Common myeloid progenitor, CD34-positive (primary cell): ENCODE data around the gene MCF2L.

Experiments used
- CTCF ChIA-PET: fragments of 350-600 bp; sonication (Branson Sonifier 250); formaldehyde crosslinking; loops from one replicate; lab custom pipeline; 2021; ENCODE audit warnings: antibody characterized with exemption; lab: Charles Lee
- POLR2A ChIA-PET: fragments of 350-600 bp; sonication (Branson Sonifier 250); formaldehyde crosslinking; loops from one replicate; lab custom pipeline; 2021; ENCODE audit warnings: antibody characterized with exemption; lab: Charles Lee
- DNase-seq, 3 donors: peaks; one replicate each; pipeline versions ENCODE4 v3.0.0 to v3.0.0-alpha.2; 2013
- H3K27ac ChIP-seq, 2 experiments: 1 replicate in 1 of 2; 2 replicates in 1 of 2; pipeline ENCODE4 v1.7.0; 2013; ENCODE audit warnings: inconsistent platforms in 2 of 2, low read length in 2 of 2, mild to moderate bottlenecking in 2 of 2, low read depth in 1 of 2, moderate library complexity in 1 of 2; ENCODE audit not compliant: severe bottlenecking in 2 of 2, insufficient read depth in 1 of 2, poor library complexity in 1 of 2
- H3K27me3 ChIP-seq, 5 experiments: replicated peaks in 2 of 5; 1 replicate in 3 of 5; 2 replicates in 2 of 5; pipeline versions ENCODE4 v1.6.1 to v1.7.0; 2013; ENCODE audit warnings: low read length in 4 of 5, mild to moderate bottlenecking in 2 of 5, moderate library complexity in 2 of 5, inconsistent platforms in 1 of 5; ENCODE audit not compliant: insufficient read depth in 5 of 5, control insufficient read depth in 4 of 5
- H3K36me3 ChIP-seq, 4 experiments: 1 replicate in 2 of 4; 2 replicates in 2 of 4; pipeline versions ENCODE4 v1.6.1 to v1.7.0; 2013; ENCODE audit warnings: low read length in 3 of 4, control low read depth in 1 of 4, mild to moderate bottlenecking in 1 of 4; ENCODE audit not compliant: control insufficient read depth in 4 of 4, insufficient read depth in 4 of 4
- H3K4me1 ChIP-seq, 4 experiments: 1 replicate in 3 of 4; 2 replicates in 1 of 4; pipeline versions ENCODE4 v1.6.1 to v1.7.1; 2013; ENCODE audit warnings: low read length in 3 of 4, mild to moderate bottlenecking in 3 of 4, control low read depth in 1 of 4, inconsistent platforms in 1 of 4, moderate library complexity in 1 of 4; ENCODE audit not compliant: control insufficient read depth in 4 of 4, insufficient read depth in 4 of 4; ENCODE audit errors: control extremely low read depth in 1 of 4
- H3K4me3 ChIP-seq, 7 experiments: 1 replicate in 4 of 7; 2 replicates in 3 of 7; pipeline versions ENCODE4 v1.5.1 to v1.7.0; 2013; ENCODE audit warnings: mild to moderate bottlenecking in 7 of 7, low read length in 6 of 7, moderate library complexity in 6 of 7, inconsistent platforms in 2 of 7, low read depth in 2 of 7, control low read depth in 1 of 7; ENCODE audit not compliant: insufficient read depth in 4 of 7, control insufficient read depth in 1 of 7; ENCODE audit errors: extremely low read depth in 1 of 7
- H3K9me3 ChIP-seq, 5 experiments: 1 replicate in 4 of 5; 2 replicates in 1 of 5; pipeline versions ENCODE4 v1.6.1 to v1.7.1; 2013; ENCODE audit warnings: low read length in 4 of 5, mild to moderate bottlenecking in 2 of 5, inconsistent platforms in 1 of 5, low read depth in 1 of 5, moderate library complexity in 1 of 5; ENCODE audit not compliant: control insufficient read depth in 4 of 5, insufficient read depth in 2 of 5; ENCODE audit errors: control extremely low read depth in 1 of 5
- WGBS: methylation state at CpG from one replicate; pipeline ENCODE4 v1.1.5; 2013; ENCODE audit not compliant: insufficient coverage; 5-methylcytosine and 5-hydroxymethylcytosine counted together

MCF2L gene

GRCh38 chr13:113041896-113042295, 72.9 kb downstream of the MCF2L start:
- Histone ChIP-seq H3K4me1 (no peaks in the 10 kb centered on the region), H3K4me3 (no peak overlapping the region), H3K36me3 (no peaks in the 10 kb centered on the region), H3K27ac (no peak overlapping the region), H3K9me3 (no peaks in the 10 kb centered on the region), H3K27me3 (no peaks in the 10 kb centered on the region)
- WGBS, result 96% methylated on average over 15 of the region's 15 CpGs
- POLR2A ChIA-PET, result no interaction called here
- no peak for DNase-seq
- CTCF ChIA-PET, result no interaction called here

DNA sequence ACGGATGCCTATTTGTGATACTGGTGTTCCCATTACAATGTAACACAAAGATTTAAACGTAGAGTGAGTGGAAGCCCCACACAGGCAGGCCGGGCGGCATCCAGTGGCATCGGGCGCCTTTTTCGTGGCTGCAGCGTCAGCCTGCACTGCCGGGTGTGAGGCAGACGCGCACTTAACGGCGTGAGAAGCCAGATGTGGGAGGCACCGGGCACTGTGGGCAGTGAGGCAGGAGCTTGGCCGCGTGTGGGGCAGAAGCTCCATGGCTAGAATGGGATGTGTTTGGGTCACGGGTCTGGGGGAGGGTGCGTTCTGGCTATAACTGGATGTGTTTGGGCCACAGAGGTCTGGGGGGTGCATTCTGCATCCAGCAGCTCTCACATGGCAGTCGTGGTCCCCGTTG, 73.4 kb downstream of the MCF2L start:
- ChIA-PET POLR2A (no interaction called here), CTCF (no interaction called here)
- no peak for DNase-seq
- Histone ChIP-seq H3K27ac (no peak overlapping the region), H3K9me3 (no peaks in the 10 kb centered on the region), H3K36me3 (no peaks in the 10 kb centered on the region), H3K4me1 (no peaks in the 10 kb centered on the region), H3K4me3 (no peak overlapping the region), H3K27me3 (no peaks in the 10 kb centered on the region)
- 97% methylated on average over 17 of the region's 20 CpGs for WGBS

GRCh38 chr13:113043001-113043630, 74.1 kb downstream of the MCF2L start:
- DNase-seq, result no peak
- Histone ChIP-seq H3K9me3 (no peaks in the 10 kb centered on the region), H3K36me3 (no peaks in the 10 kb centered on the region), H3K4me1 (no peaks in the 10 kb centered on the region), H3K27me3 (no peaks in the 10 kb centered on the region), H3K4me3 (no peak overlapping the region), H3K27ac (no peak overlapping the region)
- WGBS, result 96% methylated on average over 20 of the region's 20 CpGs
- POLR2A ChIA-PET, result no interaction called here
- CTCF ChIA-PET, result interaction anchor here (1.2 kb wide), 1 partner anchor 21 kb away, joined by 3 read pairs; no protein-coding TSS in a partner anchor

DNA sequence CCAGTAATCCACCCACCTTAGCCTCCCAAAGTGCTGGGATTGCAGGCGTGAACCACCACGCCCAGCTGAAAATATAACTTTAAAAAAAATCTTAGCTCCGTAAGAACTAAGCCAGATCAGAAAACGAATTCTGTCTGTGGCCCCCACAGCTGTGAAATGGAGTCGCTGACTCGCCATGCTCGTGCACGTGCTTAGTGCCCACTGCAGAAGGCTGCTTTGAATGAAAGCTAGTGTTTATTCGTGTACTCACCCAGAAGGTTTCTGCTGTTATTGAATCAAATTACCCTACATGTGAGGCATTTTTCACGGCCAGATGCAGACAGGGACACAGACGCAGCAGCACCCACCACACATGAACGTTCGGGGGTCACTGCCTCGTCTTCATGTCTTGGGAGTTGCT, 74.9 kb downstream of the MCF2L start:
- Histone ChIP-seq H3K4me3 (no peak overlapping the region), H3K27me3 (no peaks in the 10 kb centered on the region), H3K9me3 (no peaks in the 10 kb centered on the region), H3K27ac (no peak overlapping the region), H3K4me1 (no peaks in the 10 kb centered on the region), H3K36me3 (no peaks in the 10 kb centered on the region)
- ChIA-PET POLR2A (no interaction called here), CTCF (interaction anchor here (1.2 kb wide), 1 partner anchor 20 kb away, joined by 3 read pairs; no protein-coding TSS in a partner anchor)
- 97% methylated on average over 13 of the region's 14 CpGs for WGBS
- DNase-seq, result no peak

DNA sequence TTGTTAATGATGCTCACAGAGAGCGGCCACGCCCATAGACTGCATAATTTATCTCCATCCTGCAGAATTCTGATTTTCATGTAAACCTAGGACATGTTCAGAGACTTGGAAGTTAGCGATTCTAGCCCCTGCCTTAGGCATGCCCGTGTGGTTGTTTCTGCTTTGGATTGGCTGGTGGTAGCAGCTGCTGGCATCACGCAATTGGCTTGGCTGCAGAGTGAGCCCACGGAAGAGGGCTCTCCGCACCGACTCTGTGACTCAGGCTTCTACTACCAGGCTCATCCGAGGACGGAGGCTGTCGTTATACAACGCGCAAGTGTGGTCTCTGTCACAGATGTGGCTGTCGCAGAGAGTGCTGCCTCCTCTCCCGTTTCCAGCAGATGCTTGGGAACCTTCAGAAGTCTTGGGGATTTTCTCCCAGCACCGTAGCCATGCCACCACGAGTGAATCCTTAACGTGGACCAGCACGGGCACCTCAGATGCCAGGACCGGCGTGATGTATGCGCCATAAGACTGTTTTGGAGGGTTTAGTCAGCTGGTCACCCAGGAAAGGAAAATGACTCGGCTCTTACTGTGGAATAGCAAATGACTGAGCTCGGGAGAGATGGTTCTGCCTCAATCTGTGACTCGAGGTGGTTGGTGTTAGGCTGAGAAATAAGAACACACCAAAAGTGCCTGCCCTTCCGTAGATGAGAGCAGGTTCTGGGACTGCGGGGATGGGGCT, 75.5 kb downstream of the MCF2L start:
- WGBS, result 96% methylated on average over 27 of the region's 27 CpGs
- H3K4me3 ChIP-seq, result no peak overlapping the region
- ChIA-PET CTCF (interaction anchor here (1.2 kb wide), 1 partner anchor 20 kb away, joined by 3 read pairs; no protein-coding TSS in a partner anchor), POLR2A (no interaction called here)
- DNase-seq, result no peak
- H3K9me3 ChIP-seq, result no peaks in the 10 kb centered on the region
- H3K36me3 ChIP-seq, result no peaks in the 10 kb centered on the region
- H3K27ac ChIP-seq, result no peak overlapping the region
- no peaks in the 10 kb centered on the region for H3K4me1 ChIP-seq
- H3K27me3 ChIP-seq, result no peaks in the 10 kb centered on the region

GRCh38 chr13:113045251-113046127, 76.5 kb downstream of the MCF2L start:
- H3K4me1 ChIP-seq, result no peaks in the 10 kb centered on the region
- no peak for DNase-seq
- H3K27me3 ChIP-seq, result no peaks in the 10 kb centered on the region
- H3K27ac ChIP-seq, result no peak overlapping the region
- no peaks in the 10 kb centered on the region for H3K36me3 ChIP-seq
- ChIA-PET CTCF (interaction anchor here (0.8 kb wide), 1 partner anchor 113 kb away, joined by 3 read pairs; no protein-coding TSS in a partner anchor), POLR2A (no interaction called here)
- H3K4me3 ChIP-seq, result no peak overlapping the region
- WGBS, result 94% methylated on average over 27 of the region's 32 CpGs
- H3K9me3 ChIP-seq, result no peaks in the 10 kb centered on the region
